ENCODE measurements around the gene BBLN.

Gene BBLN

GRCh38 chr9:128192601-128193371 is 32.7 kb downstream of the BBLN start:
- DNase-seq, result peak; percentile 98

GRCh38 chr9:128193469-128194096 is 33.5 kb downstream of the BBLN start:
- DNase-seq, result no peak

- peak; percentile 21 for DNase-seq
Measured at GRCh38 chr9:128201441-128202369, 41.6 kb downstream of the BBLN start.

- no peak for DNase-seq
Measured at GRCh38 chr9:128202648-128203023, 42.6 kb downstream of the BBLN start.

- DNase-seq, result peak; percentile 78
Measured at GRCh38 chr9:128203024-128203706, 43.1 kb downstream of the BBLN start, which contains the start of gene DNM1. Gene DNM1, plus strand, starts transcription at chr9:128203379. Its CDS starts 92 bp downstream, at chr9:128203471.

- peak; percentile 91 for DNase-seq
Measured at GRCh38 chr9:128203707-128204551, 43.9 kb downstream of the BBLN start.

- DNase-seq, result peak; percentile 33
Measured at GRCh38 chr9:128204858-128205257, 44.8 kb downstream of the BBLN start.

GRCh38 chr9:128205296-128205944 is 45.4 kb downstream of the BBLN start:
- no peak for DNase-seq

- no peak for DNase-seq
Measured at GRCh38 chr9:128206484-128206883, 46.4 kb downstream of the BBLN start.

- no peak for DNase-seq
Measured at GRCh38 chr9:128206916-128207910, 47.1 kb downstream of the BBLN start.

GRCh38 chr9:128208386-128208785 is 48.3 kb downstream of the BBLN start:
- no peak for DNase-seq

GRCh38 chr9:128208946-128209669 is 49.0 kb downstream of the BBLN start:
- no peak for DNase-seq

GRCh38 chr9:128211186-128211980 is 51.3 kb downstream of the BBLN start:
- DNase-seq, result no peak

- no peak for DNase-seq
Measured at GRCh38 chr9:128211981-128212281, 51.9 kb downstream of the BBLN start.

Measured in NCI-H82 (cell line).